ENCODE data around the gene SH3GL1. TPM values are rescaled to one million over a fixed set of nuclear protein-coding genes. Genes with fewer than 3 reads are reported as not detected.
A peak's percentile ranks its signal among the peaks of the same experiment; 100 is the strongest.

Gene SH3GL1
- total and polyA plus RNA-seq, 8 donors = 25.9 to 34.2 (median 27.6) TPM

GRCh38 chr19:4362101-4362828, 38.1 kb downstream of the SH3GL1 start:
- H3K27me3 ChIP-seq = no peaks in the 10 kb centered on the region
- no peaks in the 10 kb centered on the region for H3K4me1 ChIP-seq
- DNase-seq (peak in 1 of 6 donors; percentile 17), FAIRE-seq (no peak), ATAC-seq (no peak)
- H3K9me3 ChIP-seq = no peaks in the 10 kb centered on the region
- H3K36me3 ChIP-seq = peaks cover 7 to 61% (median 30%) of the 10 kb centered on the region in 3 donors
- 89 to 94% methylated on average over 32 of the region's 32 CpGs for WGBS, 2 donors
- intact Hi-C loops (cut with DNase I) = no loop called here
- no peak overlapping the region for H3K27ac ChIP-seq
- TF ChIP-seq CTCF (IDR thresholded peaks at IDR 0.05) = no peak
- no peak overlapping the region for H3K4me3 ChIP-seq

GRCh38 chr19:4361152-4362046, 38.9 kb downstream of the SH3GL1 start:
- H3K9me3 ChIP-seq = no peaks in the 10 kb centered on the region
- peaks cover 7 to 61% (median 30%) of the 10 kb centered on the region in 3 donors for H3K36me3 ChIP-seq
- ATAC-seq (no peak), FAIRE-seq (no peak), DNase-seq (peak in 2 of 6 donors; percentile 12 to 42)
- H3K4me1 ChIP-seq = no peaks in the 10 kb centered on the region
- no peak overlapping the region for H3K4me3 ChIP-seq
- no peak overlapping the region for H3K27ac ChIP-seq
- WGBS, 2 donors = 91 to 94% methylated on average over 48 to 50 of the region's 50 CpGs
- intact Hi-C loops (cut with DNase I) = no loop called here
- no peak for TF ChIP-seq CTCF (IDR thresholded peaks at IDR 0.05)
- no peaks in the 10 kb centered on the region for H3K27me3 ChIP-seq

GRCh38 chr19:4360641-4361151, 39.7 kb downstream of the SH3GL1 start:
- WGBS, 2 donors = 77 to 82% methylated on average over 12 of the region's 12 CpGs
- ATAC-seq = no peak

GRCh38 chr19:4360081-4360569, 40.2 kb downstream of the SH3GL1 start:
- H3K9me3 ChIP-seq = no peaks in the 10 kb centered on the region
- ATAC-seq (no peak), DNase-seq (no peak), FAIRE-seq (no peak)
- no peak for TF ChIP-seq CTCF (IDR thresholded peaks at IDR 0.05)
- H3K4me1 ChIP-seq = no peaks in the 10 kb centered on the region
- H3K4me3 ChIP-seq = no peak overlapping the region
- peaks cover 7 to 59% (median 30%) of the 10 kb centered on the region in 3 donors for H3K36me3 ChIP-seq
- no peaks in the 10 kb centered on the region for H3K27me3 ChIP-seq
- 83 to 91% methylated on average over 9 of the region's 9 CpGs for WGBS, 2 donors
- intact Hi-C loops (cut with DNase I) = no loop called here
- no peak overlapping the region for H3K27ac ChIP-seq

More at GRCh38 chr19:4360641-4361151, 39.7 kb downstream of the SH3GL1 start:
- TF ChIP-seq CTCF (IDR thresholded peaks at IDR 0.05) = no peak
- no peak overlapping the region for H3K4me3 ChIP-seq
- H3K27ac ChIP-seq = no peak overlapping the region
- intact Hi-C loops (cut with DNase I) = no loop called here
- FAIRE-seq (no peak), DNase-seq (peak in 2 of 6 donors; percentile 8 to 54)
- peaks cover 7 to 61% (median 30%) of the 10 kb centered on the region in 3 donors for H3K36me3 ChIP-seq
- H3K27me3 ChIP-seq = no peaks in the 10 kb centered on the region
- no peaks in the 10 kb centered on the region for H3K4me1 ChIP-seq
- H3K9me3 ChIP-seq = no peaks in the 10 kb centered on the region

Measured in pancreas (tissue), 10 donors.